ENCODE results near the gene WAPL. TPM values are rescaled to one million over a fixed set of nuclear protein-coding genes. Genes with fewer than 3 reads are reported as not detected.

WAPL gene
- total and polyA plus RNA-seq, 2 donors (not counting 1 experiment from before 2014, with no cell fraction given) = 8.3 to 42.8 TPM

DNA sequence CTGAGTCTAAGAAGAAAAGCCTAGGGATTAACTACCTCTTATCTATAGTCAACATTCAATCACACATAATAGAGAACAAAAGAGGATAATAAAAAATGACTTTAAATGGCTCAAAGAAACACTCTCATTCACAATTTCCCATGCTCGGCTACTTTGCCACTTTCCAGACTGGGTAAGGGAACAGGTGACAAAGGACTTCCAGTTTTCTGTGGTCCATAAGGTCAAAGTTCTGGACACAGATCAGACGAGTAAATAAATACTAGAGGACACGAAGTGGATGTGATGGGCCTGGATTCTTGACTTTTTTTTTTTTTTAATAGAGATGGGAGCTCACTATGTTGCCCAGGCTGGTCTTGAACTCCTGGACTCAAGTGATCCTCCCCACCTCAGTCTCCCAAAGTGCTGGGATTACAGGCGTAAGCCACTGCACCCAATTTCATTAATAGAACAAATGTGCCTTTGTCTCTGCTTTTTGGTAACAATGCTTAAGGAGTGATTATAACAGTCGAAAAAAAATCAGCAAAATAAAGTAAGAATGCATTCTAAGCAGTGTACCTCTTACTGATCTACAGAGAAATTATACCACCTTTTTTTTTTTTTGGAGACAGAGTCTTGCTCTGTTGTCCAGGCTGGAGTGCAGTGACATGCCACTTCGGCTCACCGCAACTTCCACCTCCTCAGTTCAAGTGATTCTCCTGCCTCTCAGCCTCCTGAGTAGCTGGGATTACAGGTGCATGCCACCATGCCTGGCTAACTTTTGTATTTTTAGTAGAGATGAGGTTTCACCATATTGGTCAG lies 70.6 kb downstream of the WAPL start:
- TF ChIP-seq CTCF (IDR thresholded peaks at IDR 0.05) = no peak
- no peak for TF ChIP-seq EZH2 (IDR thresholded peaks at IDR 0.05; ENCODE audit: borderline replicate concordance, insufficient read depth, low read depth, low read length, poor library complexity, severe bottlenecking)
- Mint-ChIP-seq H3K27ac (no peak overlapping the region), H3K27me3 (no peaks in the 10 kb centered on the region), H3K4me1 (peaks cover 38% of the 10 kb centered on the region), H3K9me3 (ENCODE audit: insufficient read depth) (peaks cover 7% of the 10 kb centered on the region), H3K4me3 (no peak overlapping the region)
- H3K36me3 ChIP-seq (replicated peaks in 1 of 2; ENCODE audit: control extremely low read depth in 1 of 2, control insufficient read depth in 1 of 2, extremely low read depth in 1 of 2, insufficient read depth in 2 of 2, low read length in 1 of 2) = peaks cover 15 to 47% of the 10 kb centered on the region in 2 experiments
- H3K4me3 ChIP-seq (ENCODE audit: control extremely low read depth in 1 of 5, extremely low read depth in 1 of 5, insufficient read depth in 1 of 5, low read depth in 2 of 5, low read length in 4 of 5) = no peak overlapping the region
- WGBS (ENCODE audit: insufficient coverage) = 90% methylated on average over 3 of the region's 7 CpGs
- DNase-seq (no peak), ATAC-seq (ENCODE audit: low read depth) (no peak)
- no peak overlapping the region for H3K4me2 ChIP-seq (replicated peaks; ENCODE audit: low read depth, low read length, poor library complexity, severe bottlenecking)
- CTCF ChIA-PET = interaction anchor here (1.1 kb wide), 1 partner anchor 51 kb away, joined by 3 read pairs; no protein-coding TSS in a partner anchor
- no peaks in the 10 kb centered on the region for H3K27me3 ChIP-seq (replicated peaks in 1 of 4; ENCODE audit: control extremely low read depth in 1 of 4, control insufficient read depth in 3 of 4, insufficient read depth in 4 of 4, low read length in 3 of 4)
- POLR2A ChIA-PET = interaction anchor here (0.6 kb wide), 1 partner anchor 19 kb away, joined by 5 read pairs; no protein-coding TSS in a partner anchor
- peak overlapping the region in 1 of 2 donors; percentile 7 for H3K27ac ChIP-seq (ENCODE audit: low read length in 2 of 2)
- H3K9me3 ChIP-seq (ENCODE audit: control extremely low read depth in 1 of 3, control insufficient read depth in 2 of 3, insufficient read depth in 1 of 3, low read length in 2 of 3) = peaks cover 0 to 10% (median 1%) of the 10 kb centered on the region in 3 donors
- no peaks in the 10 kb centered on the region for H4K20me1 ChIP-seq (ENCODE audit: control insufficient read depth, insufficient read depth, low read length, poor library complexity, severe bottlenecking)
- intact Hi-C loops (cut with micrococcal nuclease) = loop anchor here (2.0 to 5.0 kb wide), 2 partner anchors 38 to 71 kb away; partner anchors contain the start of gene WAPL
- H3K4me1 ChIP-seq (ENCODE audit: control insufficient read depth in 2 of 2, insufficient read depth in 2 of 2, low read length in 2 of 2) = peaks cover 25 to 28% of the 10 kb centered on the region in 2 donors
- no peak overlapping the region for H3K9ac ChIP-seq (ENCODE audit: low read length)
- no peaks in the 10 kb centered on the region for H3K79me2 ChIP-seq (ENCODE audit: control insufficient read depth, insufficient read depth, low read length)
- no peak overlapping the region for H2AFZ ChIP-seq (ENCODE audit: insufficient read depth, low read depth, low read length, poor library complexity, severe bottlenecking)
